ENCODE results near the gene MLN. TPM values are rescaled to one million over a fixed set of nuclear protein-coding genes. Genes with fewer than 3 reads are reported as not detected.
A peak's percentile ranks its signal among the peaks of the same experiment; 100 is the strongest.

The MLN gene
- polyA plus RNA-seq (2013) = not detected

- H3K27ac ChIP-seq (ENCODE audit: insufficient read depth in 1 of 2, low read depth in 1 of 2, low read length in 2 of 2, poor library complexity in 1 of 2, severe bottlenecking in 2 of 2) = no peak within 1 kb of the TSS
- no peaks in the 10 kb centered on the region for H3K9me3 ChIP-seq (ENCODE audit: control extremely low read depth in 1 of 5, control insufficient read depth in 4 of 5, insufficient read depth in 2 of 5, low read depth in 1 of 5, low read length in 4 of 5)
- H3K4me3 ChIP-seq (ENCODE audit: control insufficient read depth in 1 of 7, extremely low read depth in 1 of 7, insufficient read depth in 4 of 7, low read depth in 2 of 7, low read length in 6 of 7) = no peak within 1 kb of the TSS
- no peaks in the 10 kb centered on the region for H3K36me3 ChIP-seq (ENCODE audit: control insufficient read depth in 4 of 4, insufficient read depth in 4 of 4, low read length in 3 of 4)
- 95% methylated on average over 11 of the region's 14 CpGs for WGBS (ENCODE audit: insufficient coverage)
- ChIA-PET POLR2A (no interaction called here), CTCF (interaction anchor here (0.6 to 1.5 kb wide), 2 partner anchors 21 to 33 kb away, joined by 3 to 5 read pairs; no protein-coding TSS in a partner anchor)
- no peak for DNase-seq
- peaks cover 0 to 10% (median 7%) of the 10 kb centered on the region in 4 experiments for H3K4me1 ChIP-seq (ENCODE audit: control extremely low read depth in 1 of 4, control insufficient read depth in 4 of 4, insufficient read depth in 4 of 4, low read length in 3 of 4)
- H3K27me3 ChIP-seq (replicated peaks in 2 of 5; ENCODE audit: control insufficient read depth in 4 of 5, insufficient read depth in 5 of 5, low read length in 4 of 5) = peaks cover 0 to 25% (median 11%) of the 10 kb centered on the region in 5 experiments
Measured at GRCh38 chr6:33803571-33804053, at the start of gene MLN. TSS of gene MLN (minus strand) at chr6:33804003. CDS start at chr6:33801163, 2,840 bp downstream.

- POLR2A ChIA-PET = no interaction called here
- no peak for DNase-seq
- 100% methylated on average over 4 of the region's 4 CpGs for WGBS (ENCODE audit: insufficient coverage)
Measured at GRCh38 chr6:33853026-33853425, 49.2 kb upstream of the MLN start.

GRCh38 chr6:33851959-33852358 is 48.2 kb upstream of the MLN start:
- peak; percentile 45 to 59 (median 57) for DNase-seq
- H3K9me3 ChIP-seq (ENCODE audit: control extremely low read depth in 1 of 5, control insufficient read depth in 4 of 5, insufficient read depth in 2 of 5, low read depth in 1 of 5, low read length in 4 of 5) = no peaks in the 10 kb centered on the region
- no peak overlapping the region for H3K27ac ChIP-seq (ENCODE audit: insufficient read depth in 1 of 2, low read depth in 1 of 2, low read length in 2 of 2, poor library complexity in 1 of 2, severe bottlenecking in 2 of 2)
- H3K4me1 ChIP-seq (ENCODE audit: control extremely low read depth in 1 of 4, control insufficient read depth in 4 of 4, insufficient read depth in 4 of 4, low read length in 3 of 4) = peaks cover 0 to 28% (median 21%) of the 10 kb centered on the region in 4 experiments
- 48% methylated on average over 7 of the region's 8 CpGs for WGBS (ENCODE audit: insufficient coverage)
- H3K27me3 ChIP-seq (replicated peaks in 2 of 5; ENCODE audit: control insufficient read depth in 4 of 5, insufficient read depth in 5 of 5, low read length in 4 of 5) = peaks cover 0 to 41% (median 23%) of the 10 kb centered on the region in 5 experiments
- CTCF ChIA-PET = interaction anchor here (0.8 to 5.5 kb wide), 4 partner anchors 69 to 190 kb away, joined by 3 to 36 read pairs (median 4); no protein-coding TSS in a partner anchor
- no peaks in the 10 kb centered on the region for H3K36me3 ChIP-seq (ENCODE audit: control insufficient read depth in 4 of 4, insufficient read depth in 4 of 4, low read length in 3 of 4)
- no peak overlapping the region for H3K4me3 ChIP-seq (ENCODE audit: control insufficient read depth in 1 of 7, extremely low read depth in 1 of 7, insufficient read depth in 4 of 7, low read depth in 2 of 7, low read length in 6 of 7)
- POLR2A ChIA-PET = no interaction called here

More at GRCh38 chr6:33853026-33853425, 49.2 kb upstream of the MLN start:
- Histone ChIP-seq H3K4me1 (ENCODE audit: control extremely low read depth in 1 of 4, control insufficient read depth in 4 of 4, insufficient read depth in 4 of 4, low read length in 3 of 4) (peaks cover 0 to 39% (median 32%) of the 10 kb centered on the region in 4 experiments), H3K27ac (ENCODE audit: insufficient read depth in 1 of 2, low read depth in 1 of 2, low read length in 2 of 2, poor library complexity in 1 of 2, severe bottlenecking in 2 of 2) (no peak overlapping the region), H3K9me3 (ENCODE audit: control extremely low read depth in 1 of 5, control insufficient read depth in 4 of 5, insufficient read depth in 2 of 5, low read depth in 1 of 5, low read length in 4 of 5) (no peaks in the 10 kb centered on the region), H3K27me3 (replicated peaks in 2 of 5; ENCODE audit: control insufficient read depth in 4 of 5, insufficient read depth in 5 of 5, low read length in 4 of 5) (peaks cover 0 to 50% (median 23%) of the 10 kb centered on the region in 5 experiments), H3K4me3 (ENCODE audit: control insufficient read depth in 1 of 7, extremely low read depth in 1 of 7, insufficient read depth in 4 of 7, low read depth in 2 of 7, low read length in 6 of 7) (no peak overlapping the region), H3K36me3 (ENCODE audit: control insufficient read depth in 4 of 4, insufficient read depth in 4 of 4, low read length in 3 of 4) (no peaks in the 10 kb centered on the region)
- CTCF ChIA-PET = interaction anchor here (0.7 to 5.5 kb wide), 5 partner anchors 13 to 189 kb away, joined by 3 to 36 read pairs (median 3); no protein-coding TSS in a partner anchor

- CTCF ChIA-PET = interaction anchor here (0.8 to 5.5 kb wide), 11 partner anchors 8 to 304 kb away, joined by 3 to 36 read pairs (median 5); no protein-coding TSS in a partner anchor
- Histone ChIP-seq H3K36me3 (ENCODE audit: control insufficient read depth in 4 of 4, insufficient read depth in 4 of 4, low read length in 3 of 4) (no peaks in the 10 kb centered on the region), H3K27ac (ENCODE audit: insufficient read depth in 1 of 2, low read depth in 1 of 2, low read length in 2 of 2, poor library complexity in 1 of 2, severe bottlenecking in 2 of 2) (no peak overlapping the region), H3K4me3 (ENCODE audit: control insufficient read depth in 1 of 7, extremely low read depth in 1 of 7, insufficient read depth in 4 of 7, low read depth in 2 of 7, low read length in 6 of 7) (no peak overlapping the region), H3K27me3 (replicated peaks in 2 of 5; ENCODE audit: control insufficient read depth in 4 of 5, insufficient read depth in 5 of 5, low read length in 4 of 5) (peaks cover 0 to 38% (median 23%) of the 10 kb centered on the region in 5 experiments), H3K4me1 (ENCODE audit: control extremely low read depth in 1 of 4, control insufficient read depth in 4 of 4, insufficient read depth in 4 of 4, low read length in 3 of 4) (peaks cover 0 to 18% (median 12%) of the 10 kb centered on the region in 4 experiments), H3K9me3 (ENCODE audit: control extremely low read depth in 1 of 5, control insufficient read depth in 4 of 5, insufficient read depth in 2 of 5, low read depth in 1 of 5, low read length in 4 of 5) (no peaks in the 10 kb centered on the region)
- WGBS (ENCODE audit: insufficient coverage) = 98% methylated on average over 9 of the region's 10 CpGs
- DNase-seq = no peak
- POLR2A ChIA-PET = no interaction called here
Measured at GRCh38 chr6:33850869-33851541, 47.2 kb upstream of the MLN start.

GRCh38 chr6:33850296-33850695 is 46.5 kb upstream of the MLN start:
- ChIA-PET POLR2A (no interaction called here), CTCF (interaction anchor here (0.6 to 5.5 kb wide), 10 partner anchors 9 to 304 kb away, joined by 3 to 36 read pairs (median 5); no protein-coding TSS in a partner anchor)
- DNase-seq = no peak
- Histone ChIP-seq H3K27ac (ENCODE audit: insufficient read depth in 1 of 2, low read depth in 1 of 2, low read length in 2 of 2, poor library complexity in 1 of 2, severe bottlenecking in 2 of 2) (no peak overlapping the region), H3K36me3 (ENCODE audit: control insufficient read depth in 4 of 4, insufficient read depth in 4 of 4, low read length in 3 of 4) (no peaks in the 10 kb centered on the region), H3K27me3 (replicated peaks in 2 of 5; ENCODE audit: control insufficient read depth in 4 of 5, insufficient read depth in 5 of 5, low read length in 4 of 5) (peaks cover 0 to 31% (median 20%) of the 10 kb centered on the region in 5 experiments), H3K4me3 (ENCODE audit: control insufficient read depth in 1 of 7, extremely low read depth in 1 of 7, insufficient read depth in 4 of 7, low read depth in 2 of 7, low read length in 6 of 7) (no peak overlapping the region), H3K4me1 (ENCODE audit: control extremely low read depth in 1 of 4, control insufficient read depth in 4 of 4, insufficient read depth in 4 of 4, low read length in 3 of 4) (peaks cover 0 to 17% (median 12%) of the 10 kb centered on the region in 4 experiments), H3K9me3 (ENCODE audit: control extremely low read depth in 1 of 5, control insufficient read depth in 4 of 5, insufficient read depth in 2 of 5, low read depth in 1 of 5, low read length in 4 of 5) (no peaks in the 10 kb centered on the region)
- 88% methylated on average over 3 of the region's 3 CpGs for WGBS (ENCODE audit: insufficient coverage)

GRCh38 chr6:33849500-33850075 is 45.8 kb upstream of the MLN start:
- Histone ChIP-seq H3K4me3 (ENCODE audit: control insufficient read depth in 1 of 7, extremely low read depth in 1 of 7, insufficient read depth in 4 of 7, low read depth in 2 of 7, low read length in 6 of 7) (no peak overlapping the region), H3K27ac (ENCODE audit: insufficient read depth in 1 of 2, low read depth in 1 of 2, low read length in 2 of 2, poor library complexity in 1 of 2, severe bottlenecking in 2 of 2) (no peak overlapping the region), H3K27me3 (replicated peaks in 2 of 5; ENCODE audit: control insufficient read depth in 4 of 5, insufficient read depth in 5 of 5, low read length in 4 of 5) (peaks cover 0 to 24% (median 15%) of the 10 kb centered on the region in 5 experiments), H3K9me3 (ENCODE audit: control extremely low read depth in 1 of 5, control insufficient read depth in 4 of 5, insufficient read depth in 2 of 5, low read depth in 1 of 5, low read length in 4 of 5) (no peaks in the 10 kb centered on the region), H3K4me1 (ENCODE audit: control extremely low read depth in 1 of 4, control insufficient read depth in 4 of 4, insufficient read depth in 4 of 4, low read length in 3 of 4) (peaks cover 0 to 17% (median 10%) of the 10 kb centered on the region in 4 experiments), H3K36me3 (ENCODE audit: control insufficient read depth in 4 of 4, insufficient read depth in 4 of 4, low read length in 3 of 4) (no peaks in the 10 kb centered on the region)
- WGBS (ENCODE audit: insufficient coverage) = 98% methylated on average over 8 of the region's 9 CpGs
- POLR2A ChIA-PET = no interaction called here
- DNase-seq = no peak
- CTCF ChIA-PET = interaction anchor here (1.0 to 5.5 kb wide), 8 partner anchors 9 to 305 kb away, joined by 3 to 36 read pairs (median 6); no protein-coding TSS in a partner anchor
